GM12864 (cell line): Measurements from ENCODE around the gene RAB9B.

Experiments used
- DNase-seq: peaks from one replicate; pipeline ENCODE4 v3.0.0-alpha.2; 2011; ENCODE audit warnings: low read depth
- H3K4me3 ChIP-seq: 2 replicates; pipeline ENCODE4 v1.5.1; 2011; ENCODE audit warnings: mild to moderate bottlenecking, low read depth, low read length, control low read depth
- TF ChIP-seq, protein P1 (sequence below): IDR thresholded peaks from 2 replicates; pipeline ENCODE4 v1.5.1; 2011; ENCODE audit warnings: low read depth, mild to moderate bottlenecking, moderate library complexity, low read length, control low read depth, inconsistent platforms; ENCODE audit errors: missing control alignments

Gene RAB9B

DNA sequence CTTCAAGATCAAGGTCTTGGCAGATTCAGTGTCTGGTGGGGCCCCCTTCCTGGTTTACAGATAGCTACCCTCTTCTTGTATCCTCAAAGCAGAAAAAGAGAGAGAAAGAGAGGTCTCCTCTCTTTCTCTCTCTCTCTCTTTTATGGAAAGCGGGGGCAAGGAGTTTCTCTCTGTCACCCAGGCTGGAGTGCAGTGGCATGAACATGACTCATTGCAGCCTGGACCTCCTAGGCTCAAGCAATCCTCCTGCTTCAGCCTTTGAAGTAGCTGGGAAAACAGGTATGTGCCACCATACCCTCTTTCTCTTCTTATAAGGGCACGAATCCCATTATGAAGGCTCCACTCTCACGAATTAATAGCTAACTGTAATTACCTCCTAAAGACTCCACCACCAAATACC lies 20.2 kb downstream of the RAB9B start:
- TF ChIP-seq, protein P1, sequence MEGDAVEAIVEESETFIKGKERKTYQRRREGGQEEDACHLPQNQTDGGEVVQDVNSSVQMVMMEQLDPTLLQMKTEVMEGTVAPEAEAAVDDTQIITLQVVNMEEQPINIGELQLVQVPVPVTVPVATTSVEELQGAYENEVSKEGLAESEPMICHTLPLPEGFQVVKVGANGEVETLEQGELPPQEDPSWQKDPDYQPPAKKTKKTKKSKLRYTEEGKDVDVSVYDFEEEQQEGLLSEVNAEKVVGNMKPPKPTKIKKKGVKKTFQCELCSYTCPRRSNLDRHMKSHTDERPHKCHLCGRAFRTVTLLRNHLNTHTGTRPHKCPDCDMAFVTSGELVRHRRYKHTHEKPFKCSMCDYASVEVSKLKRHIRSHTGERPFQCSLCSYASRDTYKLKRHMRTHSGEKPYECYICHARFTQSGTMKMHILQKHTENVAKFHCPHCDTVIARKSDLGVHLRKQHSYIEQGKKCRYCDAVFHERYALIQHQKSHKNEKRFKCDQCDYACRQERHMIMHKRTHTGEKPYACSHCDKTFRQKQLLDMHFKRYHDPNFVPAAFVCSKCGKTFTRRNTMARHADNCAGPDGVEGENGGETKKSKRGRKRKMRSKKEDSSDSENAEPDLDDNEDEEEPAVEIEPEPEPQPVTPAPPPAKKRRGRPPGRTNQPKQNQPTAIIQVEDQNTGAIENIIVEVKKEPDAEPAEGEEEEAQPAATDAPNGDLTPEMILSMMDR, result no peak
- DNase-seq, result no peak
- H3K4me3 ChIP-seq, result no peak overlapping the region

DNA sequence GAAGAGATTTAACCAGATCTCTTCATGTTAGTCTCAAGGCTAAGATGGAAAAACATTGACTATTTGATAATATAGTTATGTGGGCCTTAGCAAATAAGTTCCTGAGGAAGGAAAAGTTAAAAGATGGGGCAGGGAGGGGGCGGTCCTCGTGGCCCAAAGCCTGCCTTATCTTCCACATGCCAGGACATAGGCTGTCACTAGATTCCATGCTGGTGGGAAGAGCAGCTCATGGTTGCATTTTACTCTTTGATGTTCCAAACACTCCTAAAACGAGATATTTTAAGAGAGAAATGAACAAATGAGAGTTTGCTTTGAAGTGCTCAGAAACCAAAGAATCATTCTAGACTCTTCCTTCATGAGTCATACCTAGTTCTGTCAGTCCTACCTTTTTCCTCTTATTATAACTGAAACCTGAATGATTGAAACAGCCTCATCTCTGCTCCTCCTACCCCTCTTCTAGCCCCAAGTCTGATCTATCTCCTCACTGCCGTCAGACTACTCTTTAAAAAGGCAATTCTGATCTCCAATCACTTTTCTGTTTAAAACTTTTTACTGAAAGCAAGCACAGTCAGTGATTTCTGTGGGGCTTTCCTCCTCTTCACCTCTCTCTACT lies 25.1 kb downstream of the RAB9B start:
- no peak overlapping the region for H3K4me3 ChIP-seq
- DNase-seq, result no peak
- TF ChIP-seq, protein P1, result no peak

DNA sequence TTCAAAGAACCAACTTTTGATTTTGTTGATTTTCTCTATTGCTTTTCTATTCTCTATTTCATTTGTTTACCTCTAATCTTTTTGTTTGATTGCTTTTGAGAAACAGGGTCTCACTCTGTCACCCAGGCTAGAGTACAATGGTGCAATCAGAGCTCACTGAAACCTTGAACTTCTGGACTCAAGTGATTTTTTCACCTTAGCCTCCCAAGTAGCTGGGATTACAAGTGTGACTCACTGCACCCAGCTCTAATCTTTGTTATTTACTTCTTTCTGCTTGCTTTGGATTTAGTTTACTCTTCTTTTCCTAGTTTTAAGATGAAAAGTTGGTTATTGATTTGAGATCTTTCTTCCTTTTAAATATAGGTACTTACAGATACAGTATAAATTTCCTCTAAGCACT lies 26.2 kb downstream of the RAB9B start:
- H3K4me3 ChIP-seq, result no peak overlapping the region
- DNase-seq, result no peak
- TF ChIP-seq, protein P1, result no peak

DNA sequence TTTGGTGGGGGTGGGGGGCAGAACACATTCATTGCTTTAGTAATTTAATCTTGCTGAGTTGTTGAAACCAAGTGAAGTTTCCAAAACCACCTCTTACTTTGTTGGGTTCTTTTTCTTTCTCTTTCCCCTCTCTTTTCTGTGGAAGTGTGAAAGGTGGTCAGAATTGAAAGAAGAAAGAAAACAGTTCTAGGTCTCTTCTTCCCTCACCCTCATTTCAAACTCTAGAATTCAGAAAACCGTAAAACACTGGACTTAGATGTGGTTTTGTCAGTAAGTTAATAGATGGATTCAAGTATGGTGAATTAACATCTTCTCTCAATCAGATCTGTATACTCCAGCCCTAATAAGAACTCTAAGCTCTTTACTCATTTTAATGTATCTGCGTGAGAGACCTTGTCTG lies 31.7 kb downstream of the RAB9B start:
- DNase-seq, result no peak
- no peak overlapping the region for H3K4me3 ChIP-seq
- TF ChIP-seq, protein P1, result no peak

DNA sequence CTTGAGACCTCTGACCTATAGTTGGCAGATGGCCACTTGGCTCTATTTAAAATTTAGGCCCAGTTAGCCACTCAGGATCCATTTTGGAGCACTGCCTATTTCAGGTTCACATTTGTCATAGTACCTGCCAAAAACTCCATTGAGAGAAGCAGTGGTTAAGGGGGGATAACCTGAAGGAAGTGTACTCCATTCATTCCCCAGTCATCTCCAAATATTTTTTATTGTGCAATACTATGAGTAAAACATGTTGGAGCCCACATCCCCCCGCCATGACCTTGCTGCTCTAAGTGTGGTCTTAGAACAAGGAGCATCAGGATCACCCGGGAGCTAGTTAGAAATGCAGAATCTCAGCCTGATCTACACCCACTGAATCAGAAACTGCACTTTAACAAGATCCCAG lies 34.4 kb downstream of the RAB9B start:
- no peak for DNase-seq
- TF ChIP-seq, protein P1, result no peak
- H3K4me3 ChIP-seq, result no peak overlapping the region

DNA sequence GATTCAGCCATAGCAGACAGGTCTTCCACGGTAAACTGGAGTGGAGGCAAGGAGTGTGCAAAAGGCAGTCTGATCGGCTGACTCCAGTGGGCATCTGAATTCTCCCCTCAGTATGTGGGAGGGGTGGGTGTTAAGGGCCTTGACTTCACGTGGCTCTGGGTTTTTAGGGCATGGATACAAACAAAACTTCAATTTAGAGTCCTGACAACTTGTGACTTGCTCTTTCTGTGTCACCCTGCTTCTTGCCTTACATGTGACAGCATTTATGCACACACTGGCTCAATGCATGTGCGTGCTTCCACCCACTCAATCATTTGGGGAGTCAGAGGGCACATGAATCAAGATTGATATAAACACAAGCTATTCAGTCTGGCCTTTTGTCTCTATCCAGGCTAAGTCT lies 37.9 kb downstream of the RAB9B start:
- H3K4me3 ChIP-seq, result no peak overlapping the region
- TF ChIP-seq, protein P1, result no peak
- DNase-seq, result no peak

DNA sequence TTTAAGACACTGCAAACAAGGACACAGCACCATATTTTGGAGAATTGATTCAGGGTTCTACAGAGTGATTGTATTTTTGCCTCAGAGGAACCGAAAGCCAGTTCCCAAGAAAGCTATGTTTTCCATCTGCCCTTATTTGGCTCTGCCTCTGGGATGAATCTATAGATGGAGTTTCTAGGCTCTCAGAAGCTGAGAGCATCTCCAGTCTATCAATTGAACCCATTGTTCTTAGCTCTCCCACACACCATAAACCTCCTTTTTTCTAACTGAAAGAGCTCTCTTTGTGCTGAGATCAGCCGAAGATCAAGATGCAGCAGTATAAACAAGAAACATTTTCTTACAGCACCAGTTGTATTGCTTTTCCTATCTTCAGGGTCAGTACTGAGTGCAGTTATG lies 38.5 kb downstream of the RAB9B start:
- no peak for DNase-seq
- H3K4me3 ChIP-seq, result no peak overlapping the region
- TF ChIP-seq, protein P1, result no peak
